Measurements from ENCODE around the gene ADAMTSL3. TPM values are rescaled to one million over a fixed set of nuclear protein-coding genes. Genes with fewer than 3 reads are reported as not detected.
"Not testable (repeated sequence)": the region's sequence is repeated elsewhere in the genome, so short reads cannot be mapped to it uniquely, and the experiment has no call there.

ADAMTSL3 gene
- polyA plus RNA-seq, 3 donors: 3.2 to 5.3 (median 4.6) TPM

DNA sequence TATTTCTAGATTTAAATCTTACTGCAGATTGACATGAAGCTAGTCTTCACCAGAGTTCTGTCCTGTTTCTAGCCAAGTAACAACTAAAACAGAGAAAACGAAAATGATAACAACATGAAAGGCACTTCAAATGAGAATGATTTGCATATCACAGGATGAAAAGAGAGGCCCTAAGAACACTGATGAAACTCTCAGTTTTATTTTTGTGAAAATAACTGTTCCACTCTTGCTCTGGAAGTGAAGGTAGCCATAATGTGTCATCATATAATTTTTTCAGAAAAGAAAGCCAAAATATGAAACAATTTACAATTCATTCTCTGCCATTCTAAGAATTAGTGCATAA is 274.4 kb downstream of the ADAMTSL3 start:
- DNase-seq (ENCODE audit: extremely low read depth in 1 of 11, low read depth in 9 of 11, low spot score in 4 of 11): no peak

DNA sequence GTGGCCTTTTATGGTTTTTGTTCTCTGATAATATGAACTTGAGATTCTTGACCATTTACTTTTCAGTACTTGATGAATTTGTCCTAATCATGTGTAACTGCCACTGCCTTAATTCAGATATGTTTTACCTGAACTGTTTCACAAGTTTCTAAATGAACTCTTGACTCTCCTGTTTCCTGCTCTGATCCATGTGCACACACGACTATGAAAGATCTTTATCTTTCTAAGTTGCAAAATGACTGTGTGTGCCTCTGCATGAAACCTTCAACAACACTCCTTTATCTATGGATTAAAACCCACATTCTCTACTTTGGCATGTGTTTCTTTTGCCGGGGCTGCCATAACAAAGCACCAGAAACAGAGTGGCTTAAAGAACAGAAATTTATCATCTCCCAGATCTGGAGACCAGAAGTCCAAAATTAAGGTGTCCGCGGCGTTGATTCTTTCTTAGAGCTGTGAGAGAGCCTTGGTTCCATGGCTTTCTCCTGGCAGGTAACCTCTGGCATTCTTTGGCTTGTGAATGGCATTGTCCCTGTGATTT is 275.0 kb downstream of the ADAMTSL3 start:
- DNase-seq (ENCODE audit: extremely low read depth in 1 of 11, low read depth in 9 of 11, low spot score in 4 of 11): no peak

DNA sequence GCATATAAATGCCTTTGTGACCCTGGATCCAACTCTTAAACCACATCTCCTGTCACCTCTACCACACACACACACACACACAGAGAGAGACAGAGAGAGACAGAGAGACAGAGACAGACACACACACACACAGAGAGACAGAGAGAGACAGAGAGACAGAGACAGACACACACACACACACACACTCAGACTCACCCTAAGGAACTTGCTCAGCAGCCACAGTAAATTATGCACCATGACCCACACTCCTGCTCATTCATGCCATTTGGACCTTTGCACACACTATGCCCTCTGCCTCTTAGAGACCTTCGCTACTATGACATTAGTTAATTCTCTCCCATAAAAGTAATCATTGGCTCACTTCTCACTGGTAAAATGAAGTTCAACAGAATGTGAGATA is 275.7 kb downstream of the ADAMTSL3 start:
- no peak for DNase-seq (ENCODE audit: extremely low read depth in 1 of 11, low read depth in 9 of 11, low spot score in 4 of 11)

DNA sequence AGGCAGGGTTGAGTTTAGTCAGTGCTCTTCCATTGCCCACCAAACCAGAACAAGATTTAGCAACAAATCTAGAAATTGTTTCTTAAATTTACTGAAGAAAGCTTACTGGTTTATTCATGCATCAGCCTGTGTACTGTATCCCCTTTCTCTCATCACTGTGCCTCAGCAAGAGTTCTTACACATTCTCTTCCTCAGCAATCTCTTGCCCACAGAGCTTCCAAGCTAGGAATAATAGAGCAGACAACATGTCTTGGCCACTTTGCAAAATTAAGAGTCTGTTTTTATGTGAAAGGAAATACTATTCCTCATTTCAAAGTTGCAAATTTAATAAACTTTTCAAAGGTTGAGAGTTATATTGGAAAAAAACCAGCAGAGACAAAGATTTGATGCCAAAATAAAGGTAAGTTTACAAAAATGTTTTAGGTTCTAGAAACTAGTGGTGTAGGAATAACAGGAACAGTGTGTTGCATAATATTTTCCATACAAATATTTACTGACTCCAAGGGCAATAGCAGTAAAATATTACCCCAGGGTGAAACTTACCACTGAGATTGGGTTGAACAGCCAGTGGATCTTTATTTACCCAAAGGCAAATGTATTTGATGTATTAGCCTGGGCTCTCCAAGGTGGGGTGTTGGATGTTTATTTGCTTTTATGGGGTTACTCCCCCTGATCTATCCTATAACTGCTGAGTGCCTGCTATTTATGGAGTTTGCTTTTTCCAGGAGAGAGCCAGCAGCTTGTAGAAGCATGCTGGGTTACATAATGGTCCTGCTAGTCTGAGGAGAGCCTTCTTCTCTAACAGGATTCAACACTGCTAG is 276.7 kb downstream of the ADAMTSL3 start:
- no peak for DNase-seq (ENCODE audit: extremely low read depth in 1 of 11, low read depth in 9 of 11, low spot score in 4 of 11)

DNA sequence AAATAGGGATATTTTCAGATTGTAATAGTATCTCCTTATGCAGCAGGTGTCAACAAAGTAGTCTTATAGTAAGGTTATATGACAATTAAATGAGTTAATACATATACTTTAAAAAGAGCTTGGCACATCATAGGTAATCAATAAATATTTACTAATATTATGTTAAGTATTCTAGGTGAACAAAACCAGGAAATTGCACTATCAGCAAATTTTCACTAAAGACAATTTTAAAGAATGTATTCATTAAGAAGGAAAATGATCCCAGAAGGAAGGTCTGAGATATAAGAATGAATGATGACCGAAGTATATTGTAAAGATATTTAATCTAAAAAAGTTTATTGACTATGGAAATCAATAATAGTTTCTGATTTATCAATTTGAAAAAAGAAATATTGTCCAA is 281.9 kb downstream of the ADAMTSL3 start:
- DNase-seq (ENCODE audit: extremely low read depth in 1 of 11, low read depth in 9 of 11, low spot score in 4 of 11): no peak

DNA sequence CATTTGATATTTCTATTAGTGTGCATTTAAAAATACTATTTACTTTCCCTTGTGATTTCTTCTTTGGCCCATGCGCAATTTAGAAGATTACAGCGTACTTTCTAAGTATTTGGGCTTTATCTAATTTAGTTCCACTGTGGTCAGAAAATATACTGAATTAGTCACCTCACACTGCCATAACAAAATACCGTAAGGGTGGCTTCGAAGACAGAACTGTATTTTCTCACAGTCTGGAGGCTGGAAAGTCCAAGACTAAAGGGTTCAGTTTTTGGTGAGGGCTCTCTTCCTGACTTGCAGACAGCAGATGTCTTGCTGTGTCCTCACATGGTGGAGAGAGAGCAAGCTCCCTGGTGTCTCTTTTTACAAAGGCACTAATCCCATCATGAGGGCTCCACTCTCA is 286.2 kb downstream of the ADAMTSL3 start:
- no peak for DNase-seq (ENCODE audit: extremely low read depth in 1 of 11, low read depth in 9 of 11, low spot score in 4 of 11)

DNA sequence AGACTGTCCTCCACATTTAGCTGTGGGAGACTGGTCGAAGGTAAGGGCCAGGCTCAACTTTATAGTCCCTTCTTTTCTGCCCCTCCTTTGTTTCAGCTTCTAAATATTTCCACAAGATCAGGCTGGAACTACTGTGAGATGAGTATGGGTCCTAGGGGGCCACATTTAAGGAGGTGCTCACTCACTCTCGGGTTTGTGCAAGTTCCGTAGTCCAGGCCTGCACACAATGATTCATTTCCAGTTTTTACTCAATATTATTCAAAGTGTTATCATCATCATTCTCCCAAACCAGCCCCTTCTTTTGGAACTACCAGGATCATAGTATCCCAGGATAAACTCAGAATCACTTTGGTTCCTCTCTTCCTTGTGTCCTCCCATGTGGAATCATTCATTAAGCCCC is 289.1 kb downstream of the ADAMTSL3 start:
- no peak for DNase-seq (ENCODE audit: extremely low read depth in 1 of 11, low read depth in 9 of 11, low spot score in 4 of 11)

DNA sequence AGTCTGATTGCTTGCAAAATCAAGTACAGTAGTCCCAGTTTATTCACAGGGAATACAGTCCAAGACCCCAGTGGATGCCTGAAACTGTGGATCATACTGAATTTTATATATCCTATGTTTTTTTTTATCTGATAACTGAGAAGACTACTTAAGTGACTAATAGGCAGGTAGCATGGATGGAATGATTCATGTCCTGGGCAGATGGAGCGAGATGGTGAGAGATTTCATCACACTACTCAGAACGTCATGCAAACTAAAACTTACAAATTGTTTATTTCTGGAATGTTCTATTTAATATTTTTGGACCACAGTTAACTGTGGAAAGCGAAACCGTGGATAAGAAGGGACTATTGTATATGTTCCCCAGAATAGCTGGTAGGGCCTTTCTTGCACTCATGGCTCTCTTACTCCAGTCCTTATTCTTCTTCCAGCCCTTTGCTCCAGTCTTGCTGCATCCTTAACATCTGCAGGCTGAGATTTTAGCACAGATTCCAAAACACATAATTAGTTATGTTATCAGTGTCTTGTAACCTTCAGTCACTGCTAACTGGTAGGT is 290.0 kb downstream of the ADAMTSL3 start:
- DNase-seq (ENCODE audit: extremely low read depth in 1 of 11, low read depth in 9 of 11, low spot score in 4 of 11): no peak

DNA sequence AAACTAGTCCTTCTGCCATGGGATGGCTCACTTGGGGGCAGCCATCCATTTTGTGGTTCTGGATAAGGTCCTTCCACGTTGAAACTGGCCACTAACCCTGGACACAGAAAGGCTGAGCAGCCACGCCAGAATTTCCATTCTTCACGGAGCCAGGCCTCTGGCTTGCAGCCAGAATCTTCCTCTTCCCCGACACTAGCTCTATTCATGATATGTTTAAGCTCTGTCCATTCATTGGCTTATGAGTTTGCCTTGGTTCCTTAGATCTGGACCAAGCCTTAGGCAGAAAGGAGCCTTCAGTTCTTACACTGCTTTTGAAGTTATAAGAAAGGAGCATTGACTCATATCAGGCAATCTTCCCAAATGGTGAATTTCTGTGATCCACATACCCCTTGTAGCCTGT is 293.2 kb downstream of the ADAMTSL3 start:
- DNase-seq (ENCODE audit: extremely low read depth in 1 of 11, low read depth in 9 of 11, low spot score in 4 of 11): no peak

DNA sequence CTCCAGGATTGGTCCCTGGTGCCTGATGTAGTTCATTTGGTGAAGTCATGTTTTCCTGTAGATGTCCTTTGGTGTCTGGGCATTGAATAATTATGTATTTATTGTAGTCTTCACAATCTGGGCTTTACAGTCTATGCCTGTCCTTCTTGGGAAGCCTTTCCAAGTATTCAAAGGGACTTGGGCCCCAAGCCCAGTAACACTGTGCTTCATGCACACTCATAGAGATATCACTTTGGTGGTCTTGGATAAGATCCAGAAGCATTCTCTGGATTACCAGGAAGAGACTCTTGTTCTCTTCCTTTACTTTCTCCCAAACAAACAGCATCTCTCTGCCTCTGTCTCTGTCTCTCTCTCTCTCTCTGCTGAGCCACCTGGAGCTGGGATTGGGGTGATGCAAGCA is 300.6 kb downstream of the ADAMTSL3 start:
- no peak for DNase-seq (ENCODE audit: extremely low read depth in 1 of 11, low read depth in 9 of 11, low spot score in 4 of 11)

DNA sequence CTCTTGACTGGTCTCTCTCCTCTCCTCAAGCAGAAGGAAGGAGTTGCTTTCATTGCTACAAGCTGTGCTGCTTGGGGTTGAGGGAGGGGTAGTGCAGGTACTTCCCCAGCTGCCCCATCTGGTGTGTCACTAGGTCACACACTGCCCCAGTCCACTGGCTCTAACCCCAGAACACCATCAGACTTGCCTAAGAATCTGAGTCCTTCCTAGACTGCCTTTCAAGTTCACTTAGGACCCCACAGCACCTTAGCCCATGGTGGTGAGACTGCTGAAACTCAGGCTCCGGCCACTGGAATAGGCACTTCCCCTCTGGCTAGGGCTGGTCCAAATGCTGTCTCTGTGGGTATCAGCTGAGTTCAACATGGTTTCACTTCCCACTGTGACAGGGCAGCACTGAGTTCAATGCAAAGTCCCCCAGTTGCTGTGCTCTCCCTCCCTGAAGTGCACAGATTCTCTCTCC is 301.9 kb downstream of the ADAMTSL3 start:
- no peak for DNase-seq (ENCODE audit: extremely low read depth in 1 of 11, low read depth in 9 of 11, low spot score in 4 of 11)

DNA sequence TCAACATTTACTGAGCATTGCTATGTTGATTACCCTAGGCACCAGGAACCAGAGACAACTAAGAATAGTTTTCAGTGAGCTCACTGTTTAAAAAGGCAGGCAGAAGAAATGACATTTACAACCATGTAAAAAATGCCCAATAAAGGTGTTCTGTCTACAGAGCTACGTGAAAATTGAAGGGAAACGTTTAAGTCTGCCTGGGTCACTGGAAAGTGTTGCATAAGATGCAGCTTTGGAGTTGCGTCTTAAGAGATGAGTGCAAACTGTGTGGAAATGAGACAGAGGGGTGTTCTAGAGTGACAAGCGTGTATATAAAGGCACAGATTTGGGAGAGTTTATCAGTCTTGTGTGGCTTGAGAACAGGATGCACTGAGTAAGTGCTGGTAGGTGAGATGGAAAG is 303.0 kb downstream of the ADAMTSL3 start:
- DNase-seq (ENCODE audit: extremely low read depth in 1 of 11, low read depth in 9 of 11, low spot score in 4 of 11): no peak

DNA sequence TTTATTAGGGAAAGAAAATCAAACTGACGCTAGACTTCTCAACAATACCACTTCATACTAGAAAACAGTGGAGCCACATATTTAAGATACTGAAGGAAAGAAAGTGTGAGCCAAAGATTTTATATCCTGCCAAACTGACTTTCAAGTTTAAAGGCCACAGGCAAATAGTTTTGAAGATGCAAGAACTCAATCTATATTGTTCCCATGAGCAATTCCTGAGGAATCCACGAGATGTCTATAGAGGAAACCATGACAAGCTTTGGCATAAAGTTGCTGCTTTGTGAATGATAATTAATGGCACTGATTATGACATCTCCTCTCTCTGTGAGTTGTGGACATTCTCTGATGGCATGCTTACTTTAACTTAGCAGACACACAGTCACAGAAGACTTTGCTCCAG is 305.6 kb downstream of the ADAMTSL3 start:
- no peak for DNase-seq (ENCODE audit: extremely low read depth in 1 of 11, low read depth in 9 of 11, low spot score in 4 of 11)

DNA sequence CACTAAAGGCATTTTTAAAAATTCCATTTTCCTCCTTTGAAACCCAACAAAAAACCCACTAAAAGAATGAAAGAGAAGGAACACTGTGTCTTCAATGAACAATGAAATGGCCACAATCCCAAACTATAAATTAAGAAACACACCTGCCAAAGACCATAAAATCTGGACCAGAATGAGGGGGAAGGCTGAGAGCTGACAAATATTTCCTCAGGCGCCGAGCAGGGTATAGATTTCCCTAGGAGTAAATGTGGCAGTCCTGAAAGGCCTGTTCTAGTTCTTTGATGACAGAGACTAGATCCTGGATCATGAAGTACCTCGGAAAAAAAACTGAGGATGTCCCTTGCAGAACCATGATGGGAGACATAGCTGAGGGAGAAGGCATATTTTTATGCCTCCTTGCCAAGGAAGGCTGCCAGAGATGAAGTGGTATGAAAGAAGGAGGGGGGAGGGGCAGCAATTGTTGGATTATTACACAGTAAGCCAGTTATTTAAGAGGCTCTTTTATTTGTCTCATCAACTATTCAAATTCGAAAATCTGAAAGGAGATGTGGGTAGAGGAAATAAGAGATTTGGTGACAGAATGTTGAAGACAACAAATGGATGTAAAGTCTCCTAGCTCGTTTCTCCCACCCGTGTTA is 306.4 kb downstream of the ADAMTSL3 start:
- no peak for DNase-seq (ENCODE audit: extremely low read depth in 1 of 11, low read depth in 9 of 11, low spot score in 4 of 11)

DNA sequence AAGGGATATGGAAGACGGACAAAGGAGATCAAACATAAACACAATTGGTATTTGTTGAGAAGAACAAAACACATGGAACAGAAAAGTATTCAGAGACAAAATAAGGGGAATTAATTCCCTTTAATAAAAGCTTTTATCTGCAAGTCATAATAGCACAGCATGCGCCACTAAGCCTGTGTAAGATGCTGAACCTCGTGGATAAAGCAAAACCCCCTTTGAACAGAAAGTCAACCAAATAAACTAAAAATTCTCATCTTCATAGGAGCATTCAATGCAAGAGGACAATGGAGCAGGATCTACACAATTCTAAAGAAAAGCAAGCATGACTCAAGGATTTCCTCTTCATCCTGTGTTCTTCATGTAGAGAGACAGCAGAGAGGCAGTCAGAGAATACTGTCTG is 307.4 kb downstream of the ADAMTSL3 start:
- no peak for DNase-seq (ENCODE audit: extremely low read depth in 1 of 11, low read depth in 9 of 11, low spot score in 4 of 11)

DNA sequence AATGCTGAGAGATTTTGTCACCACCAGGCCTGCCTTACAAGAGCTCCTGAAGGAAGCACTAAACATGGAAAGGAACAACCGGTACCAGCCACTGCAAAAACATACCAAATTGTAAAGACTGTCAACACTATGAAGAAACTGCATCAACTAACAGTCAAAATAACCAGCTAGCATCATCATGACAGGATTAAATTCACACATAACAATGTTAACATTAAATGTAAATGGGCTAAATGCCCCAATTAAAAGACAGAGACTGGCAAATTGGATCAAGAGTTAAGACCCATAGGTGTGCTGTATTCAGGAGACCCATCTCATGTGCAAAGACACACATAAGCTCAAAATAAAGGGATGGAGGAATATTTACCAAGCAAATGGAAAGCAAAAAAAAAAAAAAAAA is 311.0 kb downstream of the ADAMTSL3 start:
- not testable (repeated sequence) for DNase-seq (ENCODE audit: extremely low read depth in 1 of 11, low read depth in 9 of 11, low spot score in 4 of 11)

DNA sequence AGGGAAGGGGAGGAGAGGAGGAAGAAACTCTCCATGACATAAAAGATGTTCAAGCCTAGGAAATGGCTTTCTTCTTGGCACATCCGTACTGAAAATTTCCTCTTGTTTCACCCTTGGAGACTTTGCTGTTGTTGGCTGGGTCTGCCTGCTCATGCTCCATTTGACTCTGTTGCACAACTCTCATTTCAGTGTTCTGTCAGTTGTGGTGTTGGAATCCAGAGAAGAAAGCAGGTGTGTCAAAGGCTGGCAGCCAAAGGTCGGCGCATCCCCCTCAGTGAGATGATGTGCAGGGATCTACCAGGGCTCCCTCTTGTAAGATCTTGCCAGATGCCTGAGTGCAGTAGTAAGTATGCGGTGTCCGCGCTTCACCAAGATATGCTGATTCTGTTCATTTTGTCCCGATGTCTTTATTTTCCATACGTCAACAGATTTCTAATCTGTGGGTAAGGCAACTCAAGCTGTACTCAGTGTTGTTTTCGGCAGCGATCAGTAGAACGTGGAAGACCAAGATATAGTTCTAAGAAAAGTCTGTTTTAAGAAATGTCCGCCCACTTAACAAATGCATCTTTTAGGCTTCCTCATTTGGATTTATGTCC is 316.5 kb downstream of the ADAMTSL3 start:
- DNase-seq (ENCODE audit: extremely low read depth in 1 of 11, low read depth in 9 of 11, low spot score in 4 of 11): no peak

DNA sequence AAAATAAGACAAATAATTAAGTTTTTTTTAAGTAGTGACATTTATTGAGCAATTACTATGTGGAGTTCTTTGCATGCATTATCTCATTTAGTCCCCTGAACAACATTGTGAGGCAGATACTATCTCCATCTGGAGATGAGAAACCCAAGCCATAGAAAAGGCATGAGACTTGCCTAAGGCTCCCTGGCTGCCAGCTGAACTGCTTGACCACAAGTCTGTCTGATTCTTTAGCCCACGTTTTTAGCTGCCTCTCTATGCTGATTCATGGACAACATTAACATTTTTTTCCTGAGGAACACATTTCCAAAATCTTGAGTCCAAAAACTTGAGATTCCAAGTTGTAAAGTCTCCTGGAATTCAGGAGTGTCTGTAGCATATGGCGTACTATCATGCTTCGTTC is 318.1 kb downstream of the ADAMTSL3 start:
- DNase-seq (ENCODE audit: extremely low read depth in 1 of 11, low read depth in 9 of 11, low spot score in 4 of 11): no peak

DNA sequence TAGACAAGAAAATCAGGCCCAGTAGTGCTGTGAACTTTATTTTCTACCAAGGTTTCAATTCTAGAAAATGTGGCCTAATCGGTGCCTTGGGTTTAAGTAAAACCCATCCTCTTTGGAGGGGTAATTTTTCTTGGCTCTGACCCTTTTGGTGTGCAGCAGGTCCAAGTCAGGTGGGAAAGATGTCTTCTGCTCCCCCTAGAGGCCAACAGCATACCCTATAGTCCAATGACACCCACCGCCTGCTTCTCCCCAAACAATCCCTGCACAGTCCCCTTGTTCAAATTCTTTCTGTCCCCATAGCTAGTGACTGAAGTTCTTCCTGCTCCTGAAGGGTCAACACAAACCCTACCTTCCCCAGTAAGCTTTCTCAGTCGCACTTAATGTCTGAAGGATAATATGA is 319.9 kb downstream of the ADAMTSL3 start:
- no peak for DNase-seq (ENCODE audit: extremely low read depth in 1 of 11, low read depth in 9 of 11, low spot score in 4 of 11)

DNA sequence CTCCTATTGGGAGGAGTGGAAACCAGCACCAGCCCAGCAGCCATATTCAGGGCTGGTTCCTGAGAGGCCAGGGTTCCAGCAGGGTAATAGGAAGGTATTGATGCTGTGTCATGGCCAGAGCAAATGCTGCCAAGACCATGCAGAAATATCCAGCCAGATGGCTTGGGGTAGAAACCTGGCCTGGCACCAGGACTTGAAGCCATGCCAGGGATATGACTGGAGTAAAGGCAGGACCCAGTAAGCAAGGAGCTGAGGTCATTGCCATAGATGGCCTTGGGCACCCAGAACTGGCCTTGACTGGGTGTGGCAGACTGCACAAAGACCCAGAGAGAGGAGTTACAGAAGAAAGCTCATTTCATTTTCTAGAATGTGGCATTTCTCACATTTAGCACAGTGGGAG is 324.1 kb downstream of the ADAMTSL3 start:
- DNase-seq (ENCODE audit: extremely low read depth in 1 of 11, low read depth in 9 of 11, low spot score in 4 of 11): no peak

Measured in renal cortex interstitium (tissue), 11 donors.